HG03196 (cell line): ENCODE data around the gene GPR75.

Source experiments
- ATAC-seq: cut with Tn5 transposase; IDR thresholded peaks from one replicate; pipeline ENCODE4 v1.9.1; 2021; ENCODE audit not compliant: unreplicated experiment

The GPR75 gene

GRCh38 chr2:53811601-53812000 lies 48.2 kb downstream of the GPR75 start:
- no peak for ATAC-seq
